HG02870 (cell line): ENCODE results near the gene USF3.
A peak's percentile ranks its signal among the peaks of the same experiment; 100 is the strongest.

Source experiments
- ATAC-seq: cut with Tn5 transposase; IDR thresholded peaks from one replicate; pipeline ENCODE4 v1.9.1; 2021; ENCODE audit warnings: mild to moderate bottlenecking, moderate library complexity; ENCODE audit not compliant: unreplicated experiment

The USF3 gene

DNA sequence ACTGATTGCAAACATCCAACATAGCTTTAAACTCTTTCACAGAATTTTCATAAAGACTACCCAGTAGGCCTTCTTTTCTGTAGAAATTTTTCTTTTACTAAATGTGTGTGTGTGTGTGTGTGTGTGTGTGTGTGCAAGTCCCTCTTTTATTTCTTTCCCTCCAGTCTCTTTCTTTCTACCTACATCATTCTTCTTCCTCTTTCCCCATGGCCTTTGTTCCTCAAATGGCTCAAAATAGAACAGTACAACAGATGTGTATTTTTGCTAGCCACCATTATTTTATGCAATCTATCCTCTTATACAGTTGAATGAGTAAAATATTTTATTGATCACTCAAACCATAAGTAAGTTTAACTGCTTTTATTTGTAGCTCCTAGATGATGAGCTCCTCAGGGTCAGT lies 76.4 kb downstream of the USF3 start:
- ATAC-seq, result no peak

DNA sequence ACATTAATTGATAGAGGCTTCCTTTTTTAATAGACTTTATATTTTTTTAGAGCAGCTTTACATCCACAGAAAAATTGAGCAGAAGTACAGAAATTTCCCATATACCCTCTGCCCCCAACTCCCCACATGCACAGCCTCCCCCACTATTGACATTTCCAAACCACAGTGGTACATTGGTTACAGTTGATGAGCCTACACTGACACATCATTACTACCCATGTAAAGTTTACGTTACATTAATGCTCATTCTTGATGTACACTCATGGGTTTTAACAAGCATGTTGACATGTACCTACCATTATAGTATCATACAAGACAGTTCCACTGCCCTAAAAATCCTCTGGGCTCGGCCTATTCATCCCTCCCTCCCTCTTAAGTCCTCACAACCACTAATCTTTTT lies 78.7 kb downstream of the USF3 start:
- ATAC-seq, result no peak

DNA sequence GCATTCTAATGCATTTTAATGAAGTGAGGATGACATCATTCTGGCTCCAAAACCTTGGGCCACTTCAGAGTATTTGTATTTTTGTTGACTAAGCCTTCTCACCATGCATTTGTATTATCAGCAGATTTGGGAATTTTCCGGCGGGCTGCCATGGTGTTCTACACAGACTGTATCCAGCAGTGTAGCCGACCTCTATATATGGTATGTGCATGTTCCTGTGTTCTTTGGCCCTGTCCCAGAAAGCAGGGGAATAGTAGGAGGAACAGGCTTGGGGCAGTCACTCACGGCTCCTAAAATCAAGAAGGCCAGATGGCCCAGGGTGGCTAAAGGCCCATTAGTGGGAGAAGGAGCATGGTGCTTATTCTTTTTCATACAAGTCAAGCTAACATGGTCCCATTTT lies 80.5 kb downstream of the USF3 start:
- no peak for ATAC-seq

DNA sequence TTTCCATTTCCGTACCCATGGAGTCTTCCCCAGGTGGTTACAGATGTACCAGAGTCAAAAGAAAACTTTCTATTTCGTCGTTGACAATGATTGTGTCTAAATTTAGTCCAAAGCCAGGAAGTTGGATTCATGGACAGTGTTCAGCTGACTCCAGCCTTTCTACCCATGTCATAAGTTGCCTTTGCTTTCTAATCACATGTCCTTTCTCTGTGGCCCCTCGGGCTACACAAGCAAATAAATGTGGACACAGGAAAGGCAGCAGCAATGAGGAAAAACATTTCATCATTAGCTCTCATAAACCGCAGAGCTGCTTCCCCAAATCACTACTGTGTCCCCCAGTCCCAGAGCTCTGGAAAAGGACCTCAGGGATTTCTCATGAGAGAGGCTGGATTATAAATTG lies 82.0 kb downstream of the USF3 start:
- ATAC-seq, result no peak

DNA sequence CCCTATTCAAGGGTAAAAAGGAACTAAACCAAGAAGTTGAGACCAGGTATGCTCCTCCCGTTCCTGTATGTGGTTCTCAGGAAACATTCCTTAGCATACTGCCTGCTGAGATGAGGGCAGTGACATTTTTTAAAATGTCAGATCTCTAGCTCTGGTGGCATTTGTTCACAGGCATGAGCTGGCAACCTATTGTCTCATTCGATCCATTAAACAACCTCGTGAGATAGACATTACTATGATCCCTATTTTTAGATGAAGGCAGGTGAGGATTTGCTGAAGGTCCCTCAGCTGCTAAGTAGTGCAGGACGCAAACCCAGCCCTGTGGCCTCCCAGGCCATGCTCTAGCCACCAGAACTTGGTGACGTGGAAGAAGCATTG lies 89.2 kb downstream of the USF3 start:
- no peak for ATAC-seq

DNA sequence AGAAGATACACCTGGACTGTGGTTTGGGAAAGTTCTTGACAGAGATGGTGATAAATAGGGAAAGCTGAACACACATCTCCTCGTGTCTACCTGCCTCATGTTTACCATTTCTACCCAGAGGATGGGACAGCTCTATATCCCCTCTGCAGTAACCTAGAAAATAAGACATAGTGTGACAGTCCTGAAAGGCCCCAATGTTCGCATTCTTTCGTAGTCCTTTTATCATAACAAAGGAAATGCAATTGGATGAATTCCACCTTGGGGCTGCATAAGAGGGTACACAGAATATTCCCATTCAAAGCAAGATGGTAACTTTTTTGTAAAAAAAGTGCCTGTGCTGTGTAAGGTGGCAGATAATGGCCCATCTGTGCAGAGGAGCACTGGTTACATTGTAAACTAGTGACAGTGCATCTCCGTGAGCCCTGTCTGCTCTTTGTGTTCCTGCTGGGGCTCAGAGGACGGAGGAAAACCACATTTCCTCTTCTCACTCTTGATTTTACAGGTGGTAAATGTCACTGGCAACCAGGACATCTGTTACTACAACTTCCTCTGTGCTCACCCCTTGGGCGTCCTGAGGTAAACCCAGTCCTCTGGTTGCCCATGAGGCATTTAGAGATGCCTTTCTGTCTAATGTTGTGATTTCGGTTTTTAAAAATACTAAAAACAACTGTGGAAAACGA lies 89.8 kb downstream of the USF3 start:
- ATAC-seq, result peak; percentile 99

DNA sequence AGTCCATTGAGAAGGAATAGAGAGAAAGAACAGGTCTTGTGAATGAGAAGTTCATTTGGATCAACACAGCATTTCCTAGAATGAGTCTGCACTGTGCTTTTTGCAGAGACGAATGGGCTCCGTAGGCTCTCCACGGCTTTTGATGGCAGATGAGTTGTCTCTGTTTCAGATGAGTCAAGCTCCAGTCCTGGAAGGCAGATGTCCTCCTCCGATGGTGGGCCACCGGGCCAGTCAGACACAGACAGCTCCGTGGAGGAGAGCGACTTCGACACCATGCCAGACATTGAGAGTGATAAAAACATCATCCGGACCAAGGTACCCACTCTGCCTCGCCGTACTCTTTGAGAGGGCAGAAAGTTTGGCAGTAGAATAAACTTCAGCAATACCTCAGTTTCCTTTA lies 93.6 kb downstream of the USF3 start:
- no peak for ATAC-seq

DNA sequence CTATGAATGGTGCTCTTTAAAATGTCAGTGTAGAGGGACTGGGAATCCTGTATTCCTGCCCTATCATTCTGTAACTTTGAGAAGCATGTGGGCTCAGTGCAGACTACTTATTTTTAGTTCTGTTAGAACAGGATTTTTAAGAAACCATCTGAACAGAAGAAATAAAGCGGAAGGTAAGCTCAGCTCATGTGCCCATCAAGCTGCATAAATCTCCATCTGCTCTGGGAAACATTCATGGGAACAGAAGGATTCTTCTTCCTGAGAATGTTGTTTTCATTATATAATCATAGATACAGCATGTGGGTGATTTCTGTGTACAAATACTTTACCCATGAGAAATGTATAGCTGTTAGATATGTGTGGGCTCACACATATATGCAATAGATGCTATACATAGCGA lies 94.2 kb downstream of the USF3 start:
- ATAC-seq, result no peak

DNA sequence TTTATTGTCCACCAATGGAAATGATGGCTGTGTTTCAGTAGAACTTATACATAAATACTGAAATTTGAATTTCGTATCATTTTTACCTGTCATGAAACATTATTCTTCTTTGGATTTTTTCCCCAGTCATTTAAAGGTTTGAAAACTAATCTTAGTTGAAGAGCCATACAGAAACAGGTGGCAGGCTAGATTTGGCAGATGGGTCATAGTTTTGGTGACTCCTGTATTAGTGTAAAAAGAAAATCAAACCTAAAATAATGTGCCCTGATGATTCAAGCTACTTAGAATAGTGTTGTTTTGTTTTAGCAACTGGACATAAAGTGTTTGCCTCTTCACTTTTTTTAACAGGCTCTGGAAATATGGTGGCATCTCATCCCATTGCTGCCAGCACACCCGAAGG lies 95.2 kb downstream of the USF3 start:
- no peak for ATAC-seq

DNA sequence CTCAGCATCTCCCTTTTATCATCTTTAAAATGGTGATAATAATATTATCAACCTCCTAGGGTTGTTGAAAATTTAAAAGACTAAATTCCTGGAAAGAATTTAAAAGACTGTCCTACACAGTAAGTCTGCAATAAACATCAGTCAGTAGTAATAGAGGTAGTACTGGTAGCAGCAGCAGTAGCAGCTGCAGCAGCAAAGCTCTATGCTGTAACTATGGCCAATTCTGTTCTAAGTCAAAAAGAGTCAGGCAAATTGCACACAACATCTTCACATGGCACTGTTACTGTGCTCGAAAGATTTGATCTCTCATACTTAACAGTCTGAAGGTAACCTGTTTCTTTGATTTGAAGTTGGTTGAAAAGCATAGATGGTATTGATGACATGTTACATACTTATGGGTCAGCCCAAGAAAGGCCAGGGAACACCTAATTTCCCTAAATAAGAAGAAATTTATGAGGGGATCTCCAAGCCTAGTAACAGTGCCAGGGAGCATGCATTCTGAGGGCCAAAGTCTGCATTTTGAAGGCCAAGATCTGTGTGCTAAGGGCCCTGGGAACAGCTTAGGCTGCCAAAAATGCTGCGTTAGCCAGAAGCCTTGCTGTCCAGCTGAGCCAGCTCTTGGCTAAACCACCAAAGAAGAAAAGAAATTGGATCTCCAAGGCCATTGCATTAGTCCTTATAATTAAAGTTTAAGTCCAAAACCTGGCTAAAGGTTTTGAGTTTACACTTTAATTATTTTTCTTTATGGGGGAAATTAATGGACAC lies 95.8 kb downstream of the USF3 start:
- ATAC-seq, result no peak
